Hypothalamus (tissue), 51 donors: Measurements from ENCODE around the gene TNFRSF4.
A peak's percentile ranks its signal among the peaks of the same experiment; 100 is the strongest.

Source experiments
- DNase-seq, 51 donors: peaks; one replicate each; lab custom pipeline; 2025; lab: John Stamatoyannopoulos, UW

TNFRSF4 gene

GRCh38 chr1:1245817-1246576 is 32.0 kb upstream of the TNFRSF4 start:
- no peak for DNase-seq

GRCh38 chr1:1245178-1245816 is 31.3 kb upstream of the TNFRSF4 start:
- DNase-seq, result no peak

GRCh38 chr1:1244192-1244811 is 30.3 kb upstream of the TNFRSF4 start:
- DNase-seq, result no peak

- DNase-seq, result no peak
Measured at GRCh38 chr1:1243807-1244191, 29.8 kb upstream of the TNFRSF4 start.

- no peak for DNase-seq
Measured at GRCh38 chr1:1243266-1243660, 29.3 kb upstream of the TNFRSF4 start.

- DNase-seq, result no peak
Measured at GRCh38 chr1:1242461-1243265, 28.7 kb upstream of the TNFRSF4 start.

- no peak for DNase-seq
Measured at GRCh38 chr1:1241588-1242219, 27.8 kb upstream of the TNFRSF4 start.

GRCh38 chr1:1240822-1241587 is 27.1 kb upstream of the TNFRSF4 start:
- no peak for DNase-seq

- no peak for DNase-seq
Measured at GRCh38 chr1:1240348-1240732, 26.4 kb upstream of the TNFRSF4 start.

GRCh38 chr1:1239614-1240347 is 25.8 kb upstream of the TNFRSF4 start:
- DNase-seq, result no peak

GRCh38 chr1:1239227-1239613 is 25.3 kb upstream of the TNFRSF4 start:
- no peak for DNase-seq

GRCh38 chr1:1238702-1239178 is 24.8 kb upstream of the TNFRSF4 start:
- no peak for DNase-seq

- DNase-seq, result peak in 1 of 51 donors; percentile 10
Measured at GRCh38 chr1:1237874-1238701, 24.1 kb upstream of the TNFRSF4 start.

- DNase-seq, result no peak
Measured at GRCh38 chr1:1236945-1237873, 23.3 kb upstream of the TNFRSF4 start.

- no peak for DNase-seq
Measured at GRCh38 chr1:1236176-1236763, 22.3 kb upstream of the TNFRSF4 start.

- DNase-seq, result no peak
Measured at GRCh38 chr1:1235016-1235744, 21.2 kb upstream of the TNFRSF4 start.
